ENCODE measurements around the gene THTPA. TPM values are rescaled to one million over a fixed set of nuclear protein-coding genes. Genes with fewer than 3 reads are reported as not detected.

Gene THTPA
- 10 to 100 TPM; 10.4 to 30.8 (median 14.9) TPM for total RNA-seq

- in situ Hi-C loops (cut with MboI; ENCODE audit: low pct_unique_long_range_greater_than_20kb in 2 of 9, low sequenced_read_pairs in 9 of 9, unreplicated experiment in 9 of 9) = loop anchor here (10.0 to 25.0 kb wide), 4 partner anchors 71 to 244 kb away; partner anchors contain the start of genes PABPN1 (in 5 of the 9), BCL2L2 (in 4 of the 9) and PPP1R3E (in 4 of the 9)
- WGBS, 10 experiments = 0 to 12% (median 0%) methylated on average over 2 to 23 of the region's 54 CpGs; no CpG with 5 or more reads in 2 of the 10 experiments
- ATAC-seq (replicated peaks in 6 of 8) = peak; percentile 75 to 83 (median 80)
- peak within 1 kb of the TSS; percentile 63 to 98 (median 73) for H3K4me3 ChIP-seq
- H3K27ac ChIP-seq = peak within 1 kb of the TSS; percentile 93 to 97
- H3K4me1 ChIP-seq (replicated peaks in 1 of 2) = peaks cover 24 to 28% of the 10 kb centered on the region in 2 donors
Observed at GRCh38 chr14:23555882-23556699, at the start of gene THTPA. THTPA (plus strand) TSS chr14:23556271; CDS start chr14:23556758, 487 bp downstream.

- WGBS, 10 experiments = 20% methylated on average over 1 of the region's 13 CpGs; no CpG with 5 or more reads in 9 of the 10 experiments
- in situ Hi-C loops (cut with MboI; ENCODE audit: low pct_unique_long_range_greater_than_20kb in 2 of 9, low sequenced_read_pairs in 9 of 9, unreplicated experiment in 9 of 9) = no loop called here
Observed at GRCh38 chr14:23512156-23512555, 43.9 kb upstream of the THTPA start.

GRCh38 chr14:23513005-23513817 lies 42.9 kb upstream of the THTPA start:
- ATAC-seq (replicated peaks in 6 of 8) = no peak
- in situ Hi-C loops (cut with MboI; ENCODE audit: low pct_unique_long_range_greater_than_20kb in 2 of 9, low sequenced_read_pairs in 9 of 9, unreplicated experiment in 9 of 9) = no loop called here
- Histone ChIP-seq H3K4me1 (replicated peaks in 1 of 2) (peaks cover 9 to 18% of the 10 kb centered on the region in 2 donors), H3K4me3 (no peak overlapping the region), H3K27ac (no peak overlapping the region)
- WGBS, 10 experiments = 80 to 96% (median 88%) methylated on average over 1 to 6 of the region's 25 CpGs; no CpG with 5 or more reads in 5 of the 10 experiments

More at GRCh38 chr14:23512156-23512555, 43.9 kb upstream of the THTPA start:
- Histone ChIP-seq H3K4me3 (no peak overlapping the region), H3K27ac (no peak overlapping the region), H3K4me1 (replicated peaks in 1 of 2) (peaks cover 9 to 14% of the 10 kb centered on the region in 2 donors)
- no peak for ATAC-seq (replicated peaks in 6 of 8)

- 73 to 100% (median 90%) methylated on average over 1 to 4 of the region's 8 CpGs; no CpG with 5 or more reads in 2 of the 10 experiments for WGBS, 10 experiments
- in situ Hi-C loops (cut with MboI; ENCODE audit: low pct_unique_long_range_greater_than_20kb in 2 of 9, low sequenced_read_pairs in 9 of 9, unreplicated experiment in 9 of 9) = no loop called here
- no peak overlapping the region for H3K27ac ChIP-seq
- ATAC-seq (replicated peaks in 6 of 8) = no peak
- H3K4me3 ChIP-seq = no peak overlapping the region
- peaks cover 9 to 25% of the 10 kb centered on the region in 2 donors for H3K4me1 ChIP-seq (replicated peaks in 1 of 2)
Observed at GRCh38 chr14:23513818-23514643, 42.0 kb upstream of the THTPA start.

- no peak for ATAC-seq (replicated peaks in 6 of 8)
- Histone ChIP-seq H3K27ac (no peak overlapping the region), H3K4me1 (replicated peaks in 1 of 2) (peaks cover 9 to 25% of the 10 kb centered on the region in 2 donors), H3K4me3 (no peak overlapping the region)
- 39 to 100% (median 75%) methylated on average over 1 to 2 of the region's 3 CpGs; no CpG with 5 or more reads in 4 of the 10 experiments for WGBS, 10 experiments
- in situ Hi-C loops (cut with MboI; ENCODE audit: low pct_unique_long_range_greater_than_20kb in 2 of 9, low sequenced_read_pairs in 9 of 9, unreplicated experiment in 9 of 9) = no loop called here
Observed at GRCh38 chr14:23514644-23514957, 41.5 kb upstream of the THTPA start.

- H3K27ac ChIP-seq = no peak overlapping the region
- in situ Hi-C loops (cut with MboI; ENCODE audit: low pct_unique_long_range_greater_than_20kb in 2 of 9, low sequenced_read_pairs in 9 of 9, unreplicated experiment in 9 of 9) = no loop called here
- ATAC-seq (replicated peaks in 6 of 8) = no peak
- H3K4me1 ChIP-seq (replicated peaks in 1 of 2) = peaks cover 0 to 10% of the 10 kb centered on the region in 2 donors
- no peak overlapping the region for H3K4me3 ChIP-seq
- 61 to 100% (median 75%) methylated on average over 1 to 5 of the region's 6 CpGs; no CpG with 5 or more reads in 2 of the 10 experiments for WGBS, 10 experiments
Observed at GRCh38 chr14:23517650-23518326, 38.3 kb upstream of the THTPA start.

- peak in 1 of 8 experiments; percentile 65 for ATAC-seq (replicated peaks in 6 of 8)
- in situ Hi-C loops (cut with MboI; ENCODE audit: low pct_unique_long_range_greater_than_20kb in 2 of 9, low sequenced_read_pairs in 9 of 9, unreplicated experiment in 9 of 9) = no loop called here
- Histone ChIP-seq H3K4me1 (replicated peaks in 1 of 2) (peaks cover 0 to 10% of the 10 kb centered on the region in 2 donors), H3K27ac (no peak overlapping the region), H3K4me3 (no peak overlapping the region)
- 0 to 89% (median 50%) methylated on average over 1 to 2 of the region's 4 CpGs; no CpG with 5 or more reads in 7 of the 10 experiments for WGBS, 10 experiments
Observed at GRCh38 chr14:23518709-23519108, 37.4 kb upstream of the THTPA start.

GRCh38 chr14:23520899-23521533 lies 35.1 kb upstream of the THTPA start:
- no peak overlapping the region for H3K27ac ChIP-seq
- H3K4me3 ChIP-seq = no peak overlapping the region
- no peak for ATAC-seq (replicated peaks in 6 of 8)
- WGBS, 10 experiments = 72 to 98% (median 83%) methylated on average over 2 to 13 of the region's 14 CpGs
- H3K4me1 ChIP-seq (replicated peaks in 1 of 2) = peaks cover 0 to 10% of the 10 kb centered on the region in 2 donors
- in situ Hi-C loops (cut with MboI; ENCODE audit: low pct_unique_long_range_greater_than_20kb in 2 of 9, low sequenced_read_pairs in 9 of 9, unreplicated experiment in 9 of 9) = no loop called here

- ATAC-seq (replicated peaks in 6 of 8) = peak in 1 of 8 experiments; percentile 25
- no peak overlapping the region for H3K27ac ChIP-seq
- in situ Hi-C loops (cut with MboI; ENCODE audit: low pct_unique_long_range_greater_than_20kb in 2 of 9, low sequenced_read_pairs in 9 of 9, unreplicated experiment in 9 of 9) = no loop called here
- H3K4me3 ChIP-seq = no peak overlapping the region
- 94 to 100% (median 100%) methylated on average over 1 to 11 of the region's 20 CpGs; no CpG with 5 or more reads in 7 of the 10 experiments for WGBS, 10 experiments
- peaks cover 0 to 10% of the 10 kb centered on the region in 2 donors for H3K4me1 ChIP-seq (replicated peaks in 1 of 2)
Observed at GRCh38 chr14:23521785-23522640, 34.1 kb upstream of the THTPA start.

GRCh38 chr14:23522643-23523198 lies 33.4 kb upstream of the THTPA start:
- in situ Hi-C loops (cut with MboI; ENCODE audit: low pct_unique_long_range_greater_than_20kb in 2 of 9, low sequenced_read_pairs in 9 of 9, unreplicated experiment in 9 of 9) = no loop called here
- no peak overlapping the region for H3K27ac ChIP-seq
- no peak overlapping the region for H3K4me3 ChIP-seq
- no peak for ATAC-seq (replicated peaks in 6 of 8)
- peaks cover 0 to 10% of the 10 kb centered on the region in 2 donors for H3K4me1 ChIP-seq (replicated peaks in 1 of 2)
- WGBS, 10 experiments = 93% methylated on average over 7 of the region's 9 CpGs; no CpG with 5 or more reads in 9 of the 10 experiments
